Breast epithelium (tissue), 3 donors: ENCODE measurements around the gene RPH3AL.

ENCODE experiments used
- CTCF ChIP-seq, 3 donors: fragments of 450-650 bp; IDR thresholded peaks; one replicate each; pipeline ENCODE4 v1.5.1; 2016 to 2017; ENCODE audit warnings: antibody characterized with exemption in 3 of 3, mild to moderate bottlenecking in 3 of 3, moderate library complexity in 3 of 3
- POLR2A ChIP-seq: fragments of 450-650 bp; IDR thresholded peaks from one replicate; pipeline ENCODE4 v1.6.1; 2016; ENCODE audit warnings: antibody characterized with exemption, mild to moderate bottlenecking, moderate library complexity

GRCh38 chr17:379531-380465 lies 27.2 kb upstream of the RPH3AL start:
- TF ChIP-seq CTCF (IDR thresholded peaks at IDR 0.05) (no peak), POLR2A (no peak)
